Fibroblast of mammary gland (primary cell): ENCODE measurements around the gene TUBB4B.
"Not testable (repeated sequence)": the region's sequence is repeated elsewhere in the genome, so short reads cannot be mapped to it uniquely, and the experiment has no call there.

Experiments
- DNase-seq: peaks from one replicate; pipeline ENCODE4 v3.0.0-alpha.2; 2010; ENCODE audit warnings: low read depth
- H3K4me3 ChIP-seq: 2 replicates; pipeline ENCODE4 v1.5.1; 2011; ENCODE audit warnings: low read depth, mild to moderate bottlenecking, low read length, moderate library complexity; ENCODE audit not compliant: control insufficient read depth
- CTCF ChIP-seq: conservative IDR thresholded peaks from 2 replicates; pipeline ENCODE4 v1.5.1; 2011; ENCODE audit warnings: low read depth, low read length, inconsistent platforms; ENCODE audit not compliant: control insufficient read depth, insufficient read depth

TUBB4B gene

GRCh38 chr9:137254624-137255447 lies 13.7 kb downstream of the TUBB4B start, which contains the start of gene NELFB:
TSS of gene NELFB (plus strand) at chr9:137255327.
- peak within 1 kb of the TSS; percentile 87 for H3K4me3 ChIP-seq
- DNase-seq, result peak; percentile 72
- TF ChIP-seq CTCF, result no peak

GRCh38 chr9:137255448-137256114 lies 14.5 kb downstream of the TUBB4B start:
- H3K4me3 ChIP-seq, result peak overlapping the region; percentile 87
- peak; percentile 16 for DNase-seq
- no peak for TF ChIP-seq CTCF

GRCh38 chr9:137256362-137256761 lies 15.3 kb downstream of the TUBB4B start:
- peak overlapping the region; percentile 87 for H3K4me3 ChIP-seq
- DNase-seq, result no peak
- no peak for TF ChIP-seq CTCF

GRCh38 chr9:137256856-137257255 lies 15.8 kb downstream of the TUBB4B start:
- no peak for DNase-seq
- no peak for TF ChIP-seq CTCF
- H3K4me3 ChIP-seq, result peak overlapping the region; percentile 87

GRCh38 chr9:137262173-137262908 lies 21.3 kb downstream of the TUBB4B start:
- H3K4me3 ChIP-seq, result not testable (repeated sequence)
- DNase-seq, result peak; percentile 49
- TF ChIP-seq CTCF, result peak; percentile 25

GRCh38 chr9:137262909-137263285 lies 21.8 kb downstream of the TUBB4B start:
- no peak for TF ChIP-seq CTCF
- no peak for DNase-seq
- H3K4me3 ChIP-seq, result no peak overlapping the region
